Transverse colon (tissue), 4 donors: ENCODE measurements around the gene CHRND. TPM values are rescaled to one million over a fixed set of nuclear protein-coding genes. Genes with fewer than 3 reads are reported as not detected.
A peak's percentile ranks its signal among the peaks of the same experiment; 100 is the strongest.
"Not testable (repeated sequence)": the region's sequence is repeated elsewhere in the genome, so short reads cannot be mapped to it uniquely, and the experiment has no call there.

Source experiments
- DNase-seq: peaks from one replicate; pipeline ENCODE4 v3.0.0-alpha.2; 2019
- H3K27ac ChIP-seq, 4 donors: fragments of 200-600 bp; sonication (generic); 2 replicates each; pipeline ENCODE4 v1.5.1; 2016 to 2018; ENCODE audit warnings: inconsistent platforms in 4 of 4
- H3K27me3 ChIP-seq: fragments of 200-600 bp; sonication (generic); 2 replicates; pipeline ENCODE4 v1.5.1; 2017; ENCODE audit warnings: inconsistent platforms
- H3K36me3 ChIP-seq, 4 donors: fragments of 200-600 bp; sonication (generic); 2 replicates each; pipeline ENCODE4 v1.5.1; 2017 to 2019; ENCODE audit warnings: inconsistent platforms in 4 of 4
- H3K4me1 ChIP-seq, 4 donors: fragments of 200-600 bp; sonication (generic); 2 replicates each; pipeline ENCODE4 v1.5.1; 2017 to 2020; ENCODE audit warnings: inconsistent platforms in 4 of 4
- H3K4me3 ChIP-seq, 4 donors: fragments of 200-600 bp; sonication (generic); 1 replicate in 1 of 4; 2 replicates in 3 of 4; pipeline versions ENCODE4 v1.5.1 to v1.6.1; 2017 to 2019; ENCODE audit warnings: inconsistent platforms in 4 of 4
- H3K9me3 ChIP-seq, 2 donors: fragments of 200-600 bp; sonication (generic); 2 replicates each; pipeline ENCODE4 v1.5.1; 2017 to 2019; ENCODE audit warnings: inconsistent platforms in 2 of 2
- CTCF ChIP-seq, 5 experiments: fragments of 200-600 bp in 3 of 5; fragments of 450-650 bp in 2 of 5; sonication (generic) in 3 of 5; IDR thresholded peaks; 1 replicate in 2 of 5; 2 replicates in 3 of 5; pipeline ENCODE4 v1.5.1; 2016 to 2017; ENCODE audit warnings: antibody characterized with exemption in 5 of 5, inconsistent platforms in 3 of 5, mild to moderate bottlenecking in 2 of 5, moderate library complexity in 1 of 5
- EP300 ChIP-seq: sonication (generic); formaldehyde crosslinking; IDR thresholded peaks from one replicate; pipeline ENCODE4 v1.6.1; 2017; ENCODE audit warnings: antibody characterized with exemption, low read depth
- POLR2A ChIP-seq: fragments of 450-650 bp; IDR thresholded peaks from one replicate; pipeline ENCODE4 v1.6.1; 2016; ENCODE audit warnings: antibody characterized with exemption, mild to moderate bottlenecking, moderate library complexity
- POLR2AphosphoS5 ChIP-seq, 3 donors: sonication (generic); formaldehyde crosslinking; IDR thresholded peaks; one replicate each; pipeline ENCODE4 v1.6.1; 2016; ENCODE audit warnings: antibody characterized with exemption in 3 of 3
- WGBS, 2 donors: methylation state at CpG; one replicate each; pipeline ENCODE4 v1.1.5; 2018; ENCODE audit warnings: low coverage in 1 of 2; 5-methylcytosine and 5-hydroxymethylcytosine counted together
- in situ Hi-C, 4 donors: fragments of 200-750 bp; cut with MboI; loops; one replicate each; pipeline versions ENCODE4 v1.15.0 to v1.15.1; 2017; ENCODE audit warnings: low sequenced_read_pairs in 3 of 4, low pct_ligation_motif_present in 1 of 4, low pct_unique_long_range_greater_than_20kb in 1 of 4
- intact Hi-C: fragments of 100-400 bp; cut with DNase I; formaldehyde crosslinking; loops from one replicate; pipeline ENCODE4 v1.15.1; 2023; ENCODE audit warnings: low total_unique reads
- total RNA-seq, 4 donors: library from RNA; depleted of rRNA; stranded (reverse); fragments of >200 nt; gene quantifications; one replicate each; pipeline ENCODE4 v1.1.0, GENCODE V29; 2016

The CHRND gene
- total RNA-seq, 4 donors from 2014 or later = not detected

GRCh38 chr2:232569541-232569940 is 43.6 kb downstream of the CHRND start:
- intact Hi-C loops = no loop called here
- WGBS, 2 donors = 98 to 100% methylated on average over 1 to 9 of the region's 9 CpGs
- TF ChIP-seq POLR2A (no peak), EP300 (no peak), POLR2AphosphoS5 (IDR thresholded peaks at IDR 0.05) (no peak), CTCF (IDR thresholded peaks at IDR 0.05) (no peak)
- H3K27me3 ChIP-seq = no peaks in the 10 kb centered on the region
- H3K9me3 ChIP-seq = no peaks in the 10 kb centered on the region
- no peak overlapping the region for H3K27ac ChIP-seq
- H3K4me1 ChIP-seq = peaks cover 0 to 27% (median 13%) of the 10 kb centered on the region in 4 donors
- no peak for DNase-seq
- in situ Hi-C loops = no loop called here
- peaks cover 0 to 77% (median 26%) of the 10 kb centered on the region in 4 donors for H3K36me3 ChIP-seq
- no peak overlapping the region for H3K4me3 ChIP-seq

- intact Hi-C loops, H3K27me3 ChIP-seq, DNase-seq, H3K9me3 ChIP-seq, in situ Hi-C loops, H3K4me3 ChIP-seq: not testable (repeated sequence)
- Histone ChIP-seq H3K36me3 (peaks cover 0 to 67% (median 21%) of the 10 kb centered on the region in 4 donors), H3K4me1 (peaks cover 0 to 27% (median 13%) of the 10 kb centered on the region in 4 donors), H3K27ac (peak overlapping the region in 1 of 4 donors; percentile 13)
- 100% methylated on average over 6 of the region's 6 CpGs; no CpG with 5 or more reads in 1 of the 2 donors for WGBS, 2 donors
Measured at GRCh38 chr2:232570481-232570880, 44.5 kb downstream of the CHRND start.

DNA sequence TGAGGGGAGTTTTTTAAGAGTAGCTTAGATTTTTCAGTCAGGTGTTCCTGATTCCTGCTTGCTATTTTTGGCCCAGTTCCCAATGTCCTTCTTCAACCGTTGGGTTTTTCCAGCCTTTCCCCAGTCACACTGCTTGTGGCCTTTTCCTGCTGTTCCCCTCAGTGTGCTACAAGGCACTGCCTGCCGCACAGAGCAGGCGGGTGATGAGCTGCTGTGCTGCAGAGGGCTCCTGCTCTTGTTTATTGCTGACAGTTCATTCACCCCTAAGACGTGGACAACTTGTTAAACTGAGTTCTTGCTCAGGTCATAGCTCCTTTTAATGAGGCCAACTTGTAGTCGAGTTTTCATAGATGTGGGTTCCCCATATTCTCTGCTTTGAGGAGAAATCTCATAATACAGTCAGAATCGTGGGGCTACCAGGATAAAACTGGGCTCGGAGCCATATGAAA is 45.1 kb downstream of the CHRND start:
- intact Hi-C loops = no loop called here
- H3K4me3 ChIP-seq = no peak overlapping the region
- in situ Hi-C loops = no loop called here
- 17 to 72% methylated on average over 1 to 7 of the region's 7 CpGs for WGBS, 2 donors
- H3K9me3 ChIP-seq = no peaks in the 10 kb centered on the region
- H3K27ac ChIP-seq = peak overlapping the region in 1 of 4 donors; percentile 13
- TF ChIP-seq POLR2A = no peak
- no peak for TF ChIP-seq EP300
- TF ChIP-seq CTCF (IDR thresholded peaks at IDR 0.05) = no peak
- TF ChIP-seq POLR2AphosphoS5 (IDR thresholded peaks at IDR 0.05) = no peak
- H3K36me3 ChIP-seq = peaks cover 0 to 62% (median 18%) of the 10 kb centered on the region in 4 donors
- no peak for DNase-seq
- peaks cover 0 to 27% (median 13%) of the 10 kb centered on the region in 4 donors for H3K4me1 ChIP-seq
- no peaks in the 10 kb centered on the region for H3K27me3 ChIP-seq

DNA sequence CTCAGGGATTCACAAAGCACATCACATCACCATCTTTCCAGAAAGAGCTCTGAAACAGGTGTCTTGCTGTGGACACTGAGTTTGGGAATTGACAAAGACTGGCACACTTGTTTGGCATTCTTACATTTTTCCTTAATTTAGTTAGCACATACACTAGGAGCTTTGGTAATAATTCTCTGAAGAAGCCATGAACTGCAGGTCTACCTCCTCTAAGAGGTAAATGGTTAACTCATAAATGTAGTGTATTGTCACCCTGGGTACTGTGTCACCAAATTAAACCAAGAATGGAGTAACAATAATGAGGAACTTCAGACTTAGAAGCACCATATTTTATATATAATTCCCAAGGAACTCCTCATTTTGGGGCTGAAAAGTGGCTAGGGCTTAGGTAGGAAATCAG is 47.1 kb downstream of the CHRND start:
- no peak for DNase-seq
- Histone ChIP-seq H3K27me3 (no peaks in the 10 kb centered on the region), H3K9me3 (no peaks in the 10 kb centered on the region), H3K36me3 (peaks cover 0 to 44% (median 10%) of the 10 kb centered on the region in 4 donors), H3K4me1 (peaks cover 0 to 27% (median 13%) of the 10 kb centered on the region in 4 donors), H3K4me3 (no peak overlapping the region), H3K27ac (peak overlapping the region in 3 of 4 donors; percentile 75 to 79 (median 77))
- in situ Hi-C loops = no loop called here
- TF ChIP-seq CTCF (IDR thresholded peaks at IDR 0.05) (no peak), EP300 (no peak), POLR2AphosphoS5 (IDR thresholded peaks at IDR 0.05) (no peak), POLR2A (no peak)
- intact Hi-C loops = no loop called here

DNA sequence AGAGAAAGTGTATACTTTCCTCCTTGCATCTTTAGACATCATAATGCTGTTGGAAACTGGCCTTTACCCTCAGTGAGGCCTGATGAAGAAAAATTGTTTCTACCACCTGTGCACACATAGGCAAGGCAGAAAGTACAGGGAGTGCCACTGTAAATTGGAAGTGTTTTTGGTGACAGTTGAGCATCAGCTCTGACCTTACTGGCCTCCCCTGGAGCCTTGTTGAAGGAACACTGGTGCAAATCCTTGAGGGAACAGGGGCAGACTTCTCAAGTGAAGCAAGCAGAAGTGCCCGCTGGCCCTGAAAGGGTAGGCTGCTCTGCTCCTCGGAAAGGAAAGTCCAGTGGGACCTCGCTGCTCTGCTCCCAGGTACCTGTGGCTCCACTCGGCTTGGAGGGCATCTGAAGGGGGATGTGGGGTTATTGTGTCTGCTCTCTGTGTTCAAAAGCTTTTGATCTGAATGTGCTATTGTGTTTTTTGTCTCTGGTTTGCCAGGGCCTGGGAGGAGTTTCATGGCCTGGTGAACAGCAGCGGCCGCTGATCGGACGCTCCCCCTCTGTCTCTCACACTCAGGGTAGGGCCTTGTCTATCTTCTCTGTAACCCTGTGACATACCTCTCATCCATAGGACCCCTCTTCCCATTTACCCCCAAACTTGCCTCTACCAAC is 47.9 kb downstream of the CHRND start:
- intact Hi-C loops (no loop called here), in situ Hi-C loops (no loop called here)
- peak overlapping the region in 3 of 4 donors; percentile 0 to 18 (median 8) for H3K4me3 ChIP-seq
- H3K9me3 ChIP-seq = no peaks in the 10 kb centered on the region
- H3K4me1 ChIP-seq = peaks cover 0 to 23% (median 10%) of the 10 kb centered on the region in 4 donors
- no peaks in the 10 kb centered on the region for H3K27me3 ChIP-seq
- 94% methylated on average over 8 of the region's 8 CpGs; no CpG with 5 or more reads in 1 of the 2 donors for WGBS, 2 donors
- DNase-seq = no peak
- peak overlapping the region in 3 of 4 donors; percentile 75 to 79 (median 77) for H3K27ac ChIP-seq
- peaks cover 0 to 36% (median 6%) of the 10 kb centered on the region in 4 donors for H3K36me3 ChIP-seq
- TF ChIP-seq POLR2A = peak; percentile 17
- no peak for TF ChIP-seq CTCF (IDR thresholded peaks at IDR 0.05)
- TF ChIP-seq POLR2AphosphoS5 (IDR thresholded peaks at IDR 0.05) = peak in 1 of 3 donors; percentile 38
